Common myeloid progenitor, CD34-positive (primary cell): ENCODE data around the gene CDON.

ENCODE experiments used
- CTCF ChIA-PET: fragments of 350-600 bp; sonication (Branson Sonifier 250); formaldehyde crosslinking; loops from one replicate; lab custom pipeline; 2021; ENCODE audit warnings: antibody characterized with exemption; lab: Charles Lee
- POLR2A ChIA-PET: fragments of 350-600 bp; sonication (Branson Sonifier 250); formaldehyde crosslinking; loops from one replicate; lab custom pipeline; 2021; ENCODE audit warnings: antibody characterized with exemption; lab: Charles Lee
- DNase-seq, 3 donors: peaks; one replicate each; pipeline versions ENCODE4 v3.0.0 to v3.0.0-alpha.2; 2013
- H3K27ac ChIP-seq, 2 experiments: 1 replicate in 1 of 2; 2 replicates in 1 of 2; pipeline ENCODE4 v1.7.0; 2013; ENCODE audit warnings: inconsistent platforms in 2 of 2, low read length in 2 of 2, mild to moderate bottlenecking in 2 of 2, low read depth in 1 of 2, moderate library complexity in 1 of 2; ENCODE audit not compliant: severe bottlenecking in 2 of 2, insufficient read depth in 1 of 2, poor library complexity in 1 of 2
- H3K27me3 ChIP-seq, 5 experiments: replicated peaks in 2 of 5; 1 replicate in 3 of 5; 2 replicates in 2 of 5; pipeline versions ENCODE4 v1.6.1 to v1.7.0; 2013; ENCODE audit warnings: low read length in 4 of 5, mild to moderate bottlenecking in 2 of 5, moderate library complexity in 2 of 5, inconsistent platforms in 1 of 5; ENCODE audit not compliant: insufficient read depth in 5 of 5, control insufficient read depth in 4 of 5
- H3K36me3 ChIP-seq, 4 experiments: 1 replicate in 2 of 4; 2 replicates in 2 of 4; pipeline versions ENCODE4 v1.6.1 to v1.7.0; 2013; ENCODE audit warnings: low read length in 3 of 4, control low read depth in 1 of 4, mild to moderate bottlenecking in 1 of 4; ENCODE audit not compliant: control insufficient read depth in 4 of 4, insufficient read depth in 4 of 4
- H3K4me1 ChIP-seq, 4 experiments: 1 replicate in 3 of 4; 2 replicates in 1 of 4; pipeline versions ENCODE4 v1.6.1 to v1.7.1; 2013; ENCODE audit warnings: low read length in 3 of 4, mild to moderate bottlenecking in 3 of 4, control low read depth in 1 of 4, inconsistent platforms in 1 of 4, moderate library complexity in 1 of 4; ENCODE audit not compliant: control insufficient read depth in 4 of 4, insufficient read depth in 4 of 4; ENCODE audit errors: control extremely low read depth in 1 of 4
- H3K4me3 ChIP-seq, 7 experiments: 1 replicate in 4 of 7; 2 replicates in 3 of 7; pipeline versions ENCODE4 v1.5.1 to v1.7.0; 2013; ENCODE audit warnings: mild to moderate bottlenecking in 7 of 7, low read length in 6 of 7, moderate library complexity in 6 of 7, inconsistent platforms in 2 of 7, low read depth in 2 of 7, control low read depth in 1 of 7; ENCODE audit not compliant: insufficient read depth in 4 of 7, control insufficient read depth in 1 of 7; ENCODE audit errors: extremely low read depth in 1 of 7
- H3K9me3 ChIP-seq, 5 experiments: 1 replicate in 4 of 5; 2 replicates in 1 of 5; pipeline versions ENCODE4 v1.6.1 to v1.7.1; 2013; ENCODE audit warnings: low read length in 4 of 5, mild to moderate bottlenecking in 2 of 5, inconsistent platforms in 1 of 5, low read depth in 1 of 5, moderate library complexity in 1 of 5; ENCODE audit not compliant: control insufficient read depth in 4 of 5, insufficient read depth in 2 of 5; ENCODE audit errors: control extremely low read depth in 1 of 5
- WGBS: methylation state at CpG from one replicate; pipeline ENCODE4 v1.1.5; 2013; ENCODE audit not compliant: insufficient coverage; 5-methylcytosine and 5-hydroxymethylcytosine counted together

CDON gene

GRCh38 chr11:125940145-125940544 is 122.5 kb downstream of the CDON start:
- Histone ChIP-seq H3K27me3 (peaks cover 0 to 14% (median 3%) of the 10 kb centered on the region in 5 experiments), H3K36me3 (no peaks in the 10 kb centered on the region), H3K4me3 (no peak overlapping the region), H3K27ac (no peak overlapping the region), H3K9me3 (no peaks in the 10 kb centered on the region), H3K4me1 (peaks cover 0 to 2% (median 0%) of the 10 kb centered on the region in 4 experiments)
- DNase-seq: no peak
- ChIA-PET CTCF (interaction anchor here (0.6 to 2.7 kb wide), 3 partner anchors 253 to 628 kb away, joined by 4 to 17 read pairs (median 5); no protein-coding TSS in a partner anchor), POLR2A (no interaction called here)
- WGBS: 95% methylated on average over 3 of the region's 4 CpGs

- DNase-seq: no peak
- CTCF ChIA-PET: interaction anchor here (2.7 kb wide), 1 partner anchor 254 kb away, joined by 17 read pairs; no protein-coding TSS in a partner anchor
Observed at GRCh38 chr11:125939081-125939521, 123.6 kb downstream of the CDON start.

GRCh38 chr11:125938418-125938817 is 124.2 kb downstream of the CDON start:
- no peak overlapping the region for H3K4me3 ChIP-seq
- POLR2A ChIA-PET: no interaction called here
- H3K27ac ChIP-seq: no peak overlapping the region
- H3K36me3 ChIP-seq: no peaks in the 10 kb centered on the region
- H3K9me3 ChIP-seq: no peaks in the 10 kb centered on the region
- peaks cover 0 to 3% (median 0%) of the 10 kb centered on the region in 5 experiments for H3K27me3 ChIP-seq
- no peak for DNase-seq
- CTCF ChIA-PET: interaction anchor here (2.7 kb wide), 1 partner anchor 255 kb away, joined by 17 read pairs; no protein-coding TSS in a partner anchor
- H3K4me1 ChIP-seq: peaks cover 0 to 2% (median 0%) of the 10 kb centered on the region in 4 experiments
- 94% methylated on average over 5 of the region's 5 CpGs for WGBS

More at GRCh38 chr11:125939081-125939521, 123.6 kb downstream of the CDON start:
- WGBS: 95% methylated on average over 2 of the region's 4 CpGs
- POLR2A ChIA-PET: no interaction called here
- Histone ChIP-seq H3K9me3 (no peaks in the 10 kb centered on the region), H3K4me3 (no peak overlapping the region), H3K36me3 (no peaks in the 10 kb centered on the region), H3K27ac (no peak overlapping the region), H3K27me3 (peaks cover 0 to 7% (median under 1%) of the 10 kb centered on the region in 5 experiments), H3K4me1 (peaks cover 0 to 2% (median 0%) of the 10 kb centered on the region in 4 experiments)

GRCh38 chr11:125935618-125936199 is 127.0 kb downstream of the CDON start:
- ChIA-PET CTCF (interaction anchor here (2.0 kb wide), 1 partner anchor 258 kb away, joined by 5 read pairs; no protein-coding TSS in a partner anchor), POLR2A (no interaction called here)
- WGBS: 92% methylated on average over 9 of the region's 12 CpGs
- peaks cover 0 to 18% (median 0%) of the 10 kb centered on the region in 5 experiments for H3K27me3 ChIP-seq
- DNase-seq: no peak
- H3K36me3 ChIP-seq: no peaks in the 10 kb centered on the region
- no peak overlapping the region for H3K27ac ChIP-seq
- no peaks in the 10 kb centered on the region for H3K9me3 ChIP-seq
- H3K4me3 ChIP-seq: no peak overlapping the region
- peaks cover 0 to 2% (median 0%) of the 10 kb centered on the region in 4 experiments for H3K4me1 ChIP-seq

- Histone ChIP-seq H3K4me1 (peaks cover 0 to 2% (median 0%) of the 10 kb centered on the region in 4 experiments), H3K9me3 (no peaks in the 10 kb centered on the region), H3K27ac (no peak overlapping the region), H3K27me3 (peaks cover 0 to 18% (median 0%) of the 10 kb centered on the region in 5 experiments), H3K36me3 (no peaks in the 10 kb centered on the region), H3K4me3 (no peak overlapping the region)
- POLR2A ChIA-PET: no interaction called here
- CTCF ChIA-PET: interaction anchor here (2.0 kb wide), 1 partner anchor 258 kb away, joined by 5 read pairs; no protein-coding TSS in a partner anchor
- no peak for DNase-seq
- 100% methylated on average over 2 of the region's 2 CpGs for WGBS
Observed at GRCh38 chr11:125935056-125935455, 127.6 kb downstream of the CDON start.

GRCh38 chr11:125934473-125934872 is 128.2 kb downstream of the CDON start:
- Histone ChIP-seq H3K27me3 (peaks cover 0 to 24% (median 2%) of the 10 kb centered on the region in 5 experiments), H3K4me1 (peaks cover 0 to 3% (median 0%) of the 10 kb centered on the region in 4 experiments), H3K9me3 (no peaks in the 10 kb centered on the region), H3K4me3 (no peak overlapping the region), H3K36me3 (no peaks in the 10 kb centered on the region), H3K27ac (no peak overlapping the region)
- POLR2A ChIA-PET: no interaction called here
- 97% methylated on average over 7 of the region's 8 CpGs for WGBS
- CTCF ChIA-PET: interaction anchor here (2.0 kb wide), 1 partner anchor 259 kb away, joined by 5 read pairs; no protein-coding TSS in a partner anchor
- no peak for DNase-seq
